Measurements from ENCODE around the gene FAHD2B. TPM values are rescaled to one million over a fixed set of nuclear protein-coding genes. Genes with fewer than 3 reads are reported as not detected.

The FAHD2B gene
- total and polyA plus RNA-seq, 2 experiments from 2014 or later: 22.3 to 28.6 TPM

DNA sequence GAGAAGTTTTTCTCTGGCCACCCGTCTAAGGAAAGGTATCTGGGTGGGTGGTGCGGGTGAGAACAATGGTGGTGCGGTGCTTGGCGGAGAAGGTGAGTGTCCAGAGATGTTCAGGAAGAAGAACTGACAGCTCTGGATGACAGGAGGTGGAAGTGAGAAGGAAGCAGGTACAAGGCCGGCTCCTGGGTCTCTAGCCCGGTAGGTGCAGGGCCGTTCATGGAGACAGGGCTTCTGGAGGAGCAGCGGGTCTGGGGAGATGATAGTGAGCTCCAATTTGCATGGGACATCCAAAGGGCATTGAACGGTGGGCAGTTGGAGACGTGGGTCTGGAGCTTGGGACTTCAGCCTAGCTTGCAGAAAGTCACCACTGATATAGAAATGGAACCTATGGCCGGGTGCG lies 979 bp upstream of the FAHD2B start:
- no peak overlapping the region for H3K27ac ChIP-seq (ENCODE audit: low read depth)
- H3K4me1 ChIP-seq (ENCODE audit: insufficient read depth): no peaks in the 10 kb centered on the region
- Mint-ChIP-seq H3K27ac (no peak overlapping the region), H3K4me3 (peak overlapping the region; percentile 80), H3K36me3 (ENCODE audit: low read depth) (no peaks in the 10 kb centered on the region), H3K9me3 (peaks cover 7% of the 10 kb centered on the region; the same call in 1 of the 3 replicates), H3K27me3 (ENCODE audit: insufficient read depth, low read depth, poor library complexity) (no peaks in the 10 kb centered on the region), H3K4me1 (peaks cover 6% of the 10 kb centered on the region; the same call in 1 of the 3 replicates)
- no peak for DNase-seq (ENCODE audit: low spot score)
- H3F3A ChIP-seq (replicated peaks; ENCODE audit: low read depth): no peaks in the 10 kb centered on the region
- H3K36me3 ChIP-seq (ENCODE audit: insufficient read depth): no peaks in the 10 kb centered on the region
- H3K79me2 ChIP-seq (replicated peaks; ENCODE audit: insufficient read depth): no peaks in the 10 kb centered on the region
- H4K20me1 ChIP-seq (replicated peaks; ENCODE audit: insufficient read depth): no peaks in the 10 kb centered on the region
- peak overlapping the region; percentile 58 for H3K4me3 ChIP-seq
- no peak for ATAC-seq
- H3K9me2 ChIP-seq (ENCODE audit: insufficient read depth): no peaks in the 10 kb centered on the region
- 0 out of 2 replicates have a peak overlapping the region, but pooled peaks have one; percentile 28 for H2AFZ ChIP-seq
- peak overlapping the region; percentile 84 for H3K4me2 ChIP-seq
- no peak for TF ChIP-seq EZH2 (IDR thresholded peaks at IDR 0.05; ENCODE audit: low read depth, unreplicated experiment)
- TF ChIP-seq ZNF114 (CRISPR knock-in tag; IDR thresholded peaks at IDR 0.05): no peak
- no peak for TF ChIP-seq JUNB (IDR thresholded peaks at IDR 0.05; ENCODE audit: unreplicated experiment)
- TF ChIP-seq, protein P1, sequence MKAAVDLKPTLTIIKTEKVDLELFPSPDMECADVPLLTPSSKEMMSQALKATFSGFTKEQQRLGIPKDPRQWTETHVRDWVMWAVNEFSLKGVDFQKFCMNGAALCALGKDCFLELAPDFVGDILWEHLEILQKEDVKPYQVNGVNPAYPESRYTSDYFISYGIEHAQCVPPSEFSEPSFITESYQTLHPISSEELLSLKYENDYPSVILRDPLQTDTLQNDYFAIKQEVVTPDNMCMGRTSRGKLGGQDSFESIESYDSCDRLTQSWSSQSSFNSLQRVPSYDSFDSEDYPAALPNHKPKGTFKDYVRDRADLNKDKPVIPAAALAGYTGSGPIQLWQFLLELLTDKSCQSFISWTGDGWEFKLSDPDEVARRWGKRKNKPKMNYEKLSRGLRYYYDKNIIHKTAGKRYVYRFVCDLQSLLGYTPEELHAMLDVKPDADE (IDR thresholded peaks at IDR 0.05): no peak
- no peak for TF ChIP-seq CREB1 (CRISPR knock-in tag; IDR thresholded peaks at IDR 0.05; ENCODE audit: low read depth)
- TF ChIP-seq, protein P2, sequence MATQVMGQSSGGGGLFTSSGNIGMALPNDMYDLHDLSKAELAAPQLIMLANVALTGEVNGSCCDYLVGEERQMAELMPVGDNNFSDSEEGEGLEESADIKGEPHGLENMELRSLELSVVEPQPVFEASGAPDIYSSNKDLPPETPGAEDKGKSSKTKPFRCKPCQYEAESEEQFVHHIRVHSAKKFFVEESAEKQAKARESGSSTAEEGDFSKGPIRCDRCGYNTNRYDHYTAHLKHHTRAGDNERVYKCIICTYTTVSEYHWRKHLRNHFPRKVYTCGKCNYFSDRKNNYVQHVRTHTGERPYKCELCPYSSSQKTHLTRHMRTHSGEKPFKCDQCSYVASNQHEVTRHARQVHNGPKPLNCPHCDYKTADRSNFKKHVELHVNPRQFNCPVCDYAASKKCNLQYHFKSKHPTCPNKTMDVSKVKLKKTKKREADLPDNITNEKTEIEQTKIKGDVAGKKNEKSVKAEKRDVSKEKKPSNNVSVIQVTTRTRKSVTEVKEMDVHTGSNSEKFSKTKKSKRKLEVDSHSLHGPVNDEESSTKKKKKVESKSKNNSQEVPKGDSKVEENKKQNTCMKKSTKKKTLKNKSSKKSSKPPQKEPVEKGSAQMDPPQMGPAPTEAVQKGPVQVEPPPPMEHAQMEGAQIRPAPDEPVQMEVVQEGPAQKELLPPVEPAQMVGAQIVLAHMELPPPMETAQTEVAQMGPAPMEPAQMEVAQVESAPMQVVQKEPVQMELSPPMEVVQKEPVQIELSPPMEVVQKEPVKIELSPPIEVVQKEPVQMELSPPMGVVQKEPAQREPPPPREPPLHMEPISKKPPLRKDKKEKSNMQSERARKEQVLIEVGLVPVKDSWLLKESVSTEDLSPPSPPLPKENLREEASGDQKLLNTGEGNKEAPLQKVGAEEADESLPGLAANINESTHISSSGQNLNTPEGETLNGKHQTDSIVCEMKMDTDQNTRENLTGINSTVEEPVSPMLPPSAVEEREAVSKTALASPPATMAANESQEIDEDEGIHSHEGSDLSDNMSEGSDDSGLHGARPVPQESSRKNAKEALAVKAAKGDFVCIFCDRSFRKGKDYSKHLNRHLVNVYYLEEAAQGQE (IDR thresholded peaks at IDR 0.05; ENCODE audit: unreplicated experiment): no peak
- TF ChIP-seq, protein P3, sequence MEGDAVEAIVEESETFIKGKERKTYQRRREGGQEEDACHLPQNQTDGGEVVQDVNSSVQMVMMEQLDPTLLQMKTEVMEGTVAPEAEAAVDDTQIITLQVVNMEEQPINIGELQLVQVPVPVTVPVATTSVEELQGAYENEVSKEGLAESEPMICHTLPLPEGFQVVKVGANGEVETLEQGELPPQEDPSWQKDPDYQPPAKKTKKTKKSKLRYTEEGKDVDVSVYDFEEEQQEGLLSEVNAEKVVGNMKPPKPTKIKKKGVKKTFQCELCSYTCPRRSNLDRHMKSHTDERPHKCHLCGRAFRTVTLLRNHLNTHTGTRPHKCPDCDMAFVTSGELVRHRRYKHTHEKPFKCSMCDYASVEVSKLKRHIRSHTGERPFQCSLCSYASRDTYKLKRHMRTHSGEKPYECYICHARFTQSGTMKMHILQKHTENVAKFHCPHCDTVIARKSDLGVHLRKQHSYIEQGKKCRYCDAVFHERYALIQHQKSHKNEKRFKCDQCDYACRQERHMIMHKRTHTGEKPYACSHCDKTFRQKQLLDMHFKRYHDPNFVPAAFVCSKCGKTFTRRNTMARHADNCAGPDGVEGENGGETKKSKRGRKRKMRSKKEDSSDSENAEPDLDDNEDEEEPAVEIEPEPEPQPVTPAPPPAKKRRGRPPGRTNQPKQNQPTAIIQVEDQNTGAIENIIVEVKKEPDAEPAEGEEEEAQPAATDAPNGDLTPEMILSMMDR (conservative IDR thresholded peaks at IDR 0.05; ENCODE audit: low read depth in 2 of 2): no peak
- TF ChIP-seq EZH2phosphoT487 (IDR thresholded peaks at IDR 0.05; ENCODE audit: unreplicated experiment): no peak
- TF ChIP-seq POLR2AphosphoS5 (IDR thresholded peaks at IDR 0.05; ENCODE audit: low read depth): no peak
- no peak for TF ChIP-seq NANOG (IDR thresholded peaks at IDR 0.05; ENCODE audit: borderline replicate concordance)
- TF ChIP-seq STAT1 (IDR thresholded peaks at IDR 0.05; ENCODE audit: unreplicated experiment): no peak
- TF ChIP-seq, protein P4, sequence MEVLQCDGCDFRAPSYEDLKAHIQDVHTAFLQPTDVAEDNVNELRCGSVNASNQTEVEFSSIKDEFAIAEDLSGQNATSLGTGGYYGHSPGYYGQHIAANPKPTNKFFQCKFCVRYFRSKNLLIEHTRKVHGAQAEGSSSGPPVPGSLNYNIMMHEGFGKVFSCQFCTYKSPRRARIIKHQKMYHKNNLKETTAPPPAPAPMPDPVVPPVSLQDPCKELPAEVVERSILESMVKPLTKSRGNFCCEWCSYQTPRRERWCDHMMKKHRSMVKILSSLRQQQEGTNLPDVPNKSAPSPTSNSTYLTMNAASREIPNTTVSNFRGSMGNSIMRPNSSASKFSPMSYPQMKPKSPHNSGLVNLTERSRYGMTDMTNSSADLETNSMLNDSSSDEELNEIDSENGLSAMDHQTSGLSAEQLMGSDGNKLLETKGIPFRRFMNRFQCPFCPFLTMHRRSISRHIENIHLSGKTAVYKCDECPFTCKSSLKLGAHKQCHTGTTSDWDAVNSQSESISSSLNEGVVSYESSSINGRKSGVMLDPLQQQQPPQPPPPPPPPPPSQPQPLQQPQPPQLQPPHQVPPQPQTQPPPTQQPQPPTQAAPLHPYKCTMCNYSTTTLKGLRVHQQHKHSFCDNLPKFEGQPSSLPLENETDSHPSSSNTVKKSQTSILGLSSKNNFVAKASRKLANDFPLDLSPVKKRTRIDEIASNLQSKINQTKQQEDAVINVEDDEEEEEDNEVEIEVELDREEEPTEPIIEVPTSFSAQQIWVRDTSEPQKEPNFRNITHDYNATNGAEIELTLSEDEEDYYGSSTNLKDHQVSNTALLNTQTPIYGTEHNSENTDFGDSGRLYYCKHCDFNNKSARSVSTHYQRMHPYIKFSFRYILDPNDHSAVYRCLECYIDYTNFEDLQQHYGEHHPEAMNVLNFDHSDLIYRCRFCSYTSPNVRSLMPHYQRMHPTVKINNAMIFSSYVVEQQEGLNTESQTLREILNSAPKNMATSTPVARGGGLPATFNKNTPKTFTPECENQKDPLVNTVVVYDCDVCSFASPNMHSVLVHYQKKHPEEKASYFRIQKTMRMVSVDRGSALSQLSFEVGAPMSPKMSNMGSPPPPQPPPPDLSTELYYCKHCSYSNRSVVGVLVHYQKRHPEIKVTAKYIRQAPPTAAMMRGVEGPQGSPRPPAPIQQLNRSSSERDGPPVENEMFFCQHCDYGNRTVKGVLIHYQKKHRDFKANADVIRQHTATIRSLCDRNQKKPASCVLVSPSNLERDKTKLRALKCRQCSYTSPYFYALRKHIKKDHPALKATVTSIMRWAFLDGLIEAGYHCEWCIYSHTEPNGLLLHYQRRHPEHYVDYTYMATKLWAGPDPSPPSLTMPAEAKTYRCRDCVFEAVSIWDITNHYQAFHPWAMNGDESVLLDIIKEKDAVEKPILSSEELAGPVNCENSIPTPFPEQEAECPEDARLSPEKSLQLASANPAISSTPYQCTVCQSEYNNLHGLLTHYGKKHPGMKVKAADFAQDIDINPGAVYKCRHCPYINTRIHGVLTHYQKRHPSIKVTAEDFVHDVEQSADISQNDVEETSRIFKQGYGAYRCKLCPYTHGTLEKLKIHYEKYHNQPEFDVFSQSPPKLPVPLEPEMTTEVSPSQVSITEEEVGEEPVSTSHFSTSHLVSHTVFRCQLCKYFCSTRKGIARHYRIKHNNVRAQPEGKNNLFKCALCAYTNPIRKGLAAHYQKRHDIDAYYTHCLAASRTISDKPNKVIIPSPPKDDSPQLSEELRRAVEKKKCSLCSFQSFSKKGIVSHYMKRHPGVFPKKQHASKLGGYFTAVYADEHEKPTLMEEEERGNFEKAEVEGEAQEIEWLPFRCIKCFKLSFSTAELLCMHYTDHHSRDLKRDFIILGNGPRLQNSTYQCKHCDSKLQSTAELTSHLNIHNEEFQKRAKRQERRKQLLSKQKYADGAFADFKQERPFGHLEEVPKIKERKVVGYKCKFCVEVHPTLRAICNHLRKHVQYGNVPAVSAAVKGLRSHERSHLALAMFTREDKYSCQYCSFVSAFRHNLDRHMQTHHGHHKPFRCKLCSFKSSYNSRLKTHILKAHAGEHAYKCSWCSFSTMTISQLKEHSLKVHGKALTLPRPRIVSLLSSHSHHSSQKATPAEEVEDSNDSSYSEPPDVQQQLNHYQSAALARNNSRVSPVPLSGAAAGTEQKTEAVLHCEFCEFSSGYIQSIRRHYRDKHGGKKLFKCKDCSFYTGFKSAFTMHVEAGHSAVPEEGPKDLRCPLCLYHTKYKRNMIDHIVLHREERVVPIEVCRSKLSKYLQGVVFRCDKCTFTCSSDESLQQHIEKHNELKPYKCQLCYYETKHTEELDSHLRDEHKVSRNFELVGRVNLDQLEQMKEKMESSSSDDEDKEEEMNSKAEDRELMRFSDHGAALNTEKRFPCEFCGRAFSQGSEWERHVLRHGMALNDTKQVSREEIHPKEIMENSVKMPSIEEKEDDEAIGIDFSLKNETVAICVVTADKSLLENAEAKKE (CRISPR knock-in tag; IDR thresholded peaks at IDR 0.05): no peak
- no peak for TF ChIP-seq ZNF331 (CRISPR knock-in tag; IDR thresholded peaks at IDR 0.05; ENCODE audit: low read depth)
- H3K27me3 ChIP-seq (ENCODE audit: insufficient read depth): no peaks in the 10 kb centered on the region

All from GM23338 (cell line).